ENCODE results near the gene ART5.
A peak's percentile ranks its signal among the peaks of the same experiment; 100 is the strongest.

ART5 gene

GRCh38 chr11:3662856-3663255 lies 21.1 kb upstream of the ART5 start:
- TF ChIP-seq TEAD4 (IDR thresholded peaks at IDR 0.05), result no peak
- TF ChIP-seq, protein P1, sequence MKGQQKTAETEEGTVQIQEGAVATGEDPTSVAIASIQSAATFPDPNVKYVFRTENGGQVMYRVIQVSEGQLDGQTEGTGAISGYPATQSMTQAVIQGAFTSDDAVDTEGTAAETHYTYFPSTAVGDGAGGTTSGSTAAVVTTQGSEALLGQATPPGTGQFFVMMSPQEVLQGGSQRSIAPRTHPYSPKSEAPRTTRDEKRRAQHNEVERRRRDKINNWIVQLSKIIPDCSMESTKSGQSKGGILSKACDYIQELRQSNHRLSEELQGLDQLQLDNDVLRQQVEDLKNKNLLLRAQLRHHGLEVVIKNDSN (IDR thresholded peaks at IDR 0.05), result no peak
- no peak for TF ChIP-seq FOXM1 (IDR thresholded peaks at IDR 0.05; ENCODE audit: borderline replicate concordance, low read depth)
- TF ChIP-seq TAF1 (IDR thresholded peaks at IDR 0.05; ENCODE audit: low read depth), result no peak
- TF ChIP-seq RAD21 (IDR thresholded peaks at IDR 0.05; ENCODE audit: low read depth), result no peak
- no peak for TF ChIP-seq CREB1 (IDR thresholded peaks at IDR 0.05; ENCODE audit: low read depth)
- no peak for TF ChIP-seq ZBTB7A (IDR thresholded peaks at IDR 0.05; ENCODE audit: low read depth)
- TF ChIP-seq YY1 (IDR thresholded peaks at IDR 0.05; ENCODE audit: low read depth), result no peak

DNA sequence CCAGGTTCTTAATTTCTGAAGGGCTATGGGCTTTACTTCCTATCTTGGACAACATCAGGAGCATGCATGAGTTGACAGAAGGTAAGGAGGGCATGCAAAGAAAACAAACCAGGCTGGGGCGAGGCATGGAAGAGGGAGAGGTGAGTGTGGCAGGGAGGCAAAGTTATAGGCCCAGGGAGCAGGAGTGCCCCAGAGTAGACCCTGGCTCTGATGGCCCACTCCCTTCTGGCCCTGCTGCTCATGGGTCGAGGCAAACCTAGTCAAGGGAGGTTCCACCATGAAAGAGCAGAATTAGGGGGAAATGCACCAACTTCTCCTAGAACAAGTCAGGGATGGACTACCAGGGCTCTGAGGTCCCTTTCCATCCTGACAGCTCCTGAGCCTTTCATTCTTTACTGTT lies 19.2 kb upstream of the ART5 start:
- no peak for TF ChIP-seq TAF1 (IDR thresholded peaks at IDR 0.05; ENCODE audit: low read depth)
- TF ChIP-seq, protein P1 (IDR thresholded peaks at IDR 0.05), result no peak
- TF ChIP-seq CEBPB (IDR thresholded peaks at IDR 0.05), result no peak
- TF ChIP-seq FOXM1 (IDR thresholded peaks at IDR 0.05; ENCODE audit: borderline replicate concordance, low read depth), result no peak
- TF ChIP-seq YY1 (IDR thresholded peaks at IDR 0.05; ENCODE audit: low read depth), result no peak
- TF ChIP-seq TEAD4 (IDR thresholded peaks at IDR 0.05), result no peak
- TF ChIP-seq TCF12 (IDR thresholded peaks at IDR 0.05; ENCODE audit: low read depth), result no peak
- no peak for TF ChIP-seq RAD21 (IDR thresholded peaks at IDR 0.05; ENCODE audit: low read depth)
- no peak for TF ChIP-seq MAX (IDR thresholded peaks at IDR 0.05)
- no peak for TF ChIP-seq EGR1 (IDR thresholded peaks at IDR 0.05)
- no peak for TF ChIP-seq CREB1 (IDR thresholded peaks at IDR 0.05; ENCODE audit: low read depth)

GRCh38 chr11:3659595-3660515 lies 18.1 kb upstream of the ART5 start:
- no peak for TF ChIP-seq FOXM1 (IDR thresholded peaks at IDR 0.05; ENCODE audit: borderline replicate concordance, low read depth)
- TF ChIP-seq NFIC (IDR thresholded peaks at IDR 0.05), result peak; percentile 41; the same call in 1 of the 2 replicates

GRCh38 chr11:3658252-3658651 lies 16.5 kb upstream of the ART5 start:
- no peak for TF ChIP-seq RAD21 (IDR thresholded peaks at IDR 0.05; ENCODE audit: low read depth)
- TF ChIP-seq CREB1 (IDR thresholded peaks at IDR 0.05; ENCODE audit: low read depth), result no peak
- TF ChIP-seq TAF1 (IDR thresholded peaks at IDR 0.05; ENCODE audit: low read depth), result no peak
- no peak for TF ChIP-seq TCF12 (IDR thresholded peaks at IDR 0.05; ENCODE audit: low read depth)
- no peak for TF ChIP-seq TEAD4 (IDR thresholded peaks at IDR 0.05)
- TF ChIP-seq CEBPB (IDR thresholded peaks at IDR 0.05), result no peak
- no peak for TF ChIP-seq EGR1 (IDR thresholded peaks at IDR 0.05)
- TF ChIP-seq ZBTB7A (IDR thresholded peaks at IDR 0.05; ENCODE audit: low read depth), result no peak
- TF ChIP-seq, protein P2, sequence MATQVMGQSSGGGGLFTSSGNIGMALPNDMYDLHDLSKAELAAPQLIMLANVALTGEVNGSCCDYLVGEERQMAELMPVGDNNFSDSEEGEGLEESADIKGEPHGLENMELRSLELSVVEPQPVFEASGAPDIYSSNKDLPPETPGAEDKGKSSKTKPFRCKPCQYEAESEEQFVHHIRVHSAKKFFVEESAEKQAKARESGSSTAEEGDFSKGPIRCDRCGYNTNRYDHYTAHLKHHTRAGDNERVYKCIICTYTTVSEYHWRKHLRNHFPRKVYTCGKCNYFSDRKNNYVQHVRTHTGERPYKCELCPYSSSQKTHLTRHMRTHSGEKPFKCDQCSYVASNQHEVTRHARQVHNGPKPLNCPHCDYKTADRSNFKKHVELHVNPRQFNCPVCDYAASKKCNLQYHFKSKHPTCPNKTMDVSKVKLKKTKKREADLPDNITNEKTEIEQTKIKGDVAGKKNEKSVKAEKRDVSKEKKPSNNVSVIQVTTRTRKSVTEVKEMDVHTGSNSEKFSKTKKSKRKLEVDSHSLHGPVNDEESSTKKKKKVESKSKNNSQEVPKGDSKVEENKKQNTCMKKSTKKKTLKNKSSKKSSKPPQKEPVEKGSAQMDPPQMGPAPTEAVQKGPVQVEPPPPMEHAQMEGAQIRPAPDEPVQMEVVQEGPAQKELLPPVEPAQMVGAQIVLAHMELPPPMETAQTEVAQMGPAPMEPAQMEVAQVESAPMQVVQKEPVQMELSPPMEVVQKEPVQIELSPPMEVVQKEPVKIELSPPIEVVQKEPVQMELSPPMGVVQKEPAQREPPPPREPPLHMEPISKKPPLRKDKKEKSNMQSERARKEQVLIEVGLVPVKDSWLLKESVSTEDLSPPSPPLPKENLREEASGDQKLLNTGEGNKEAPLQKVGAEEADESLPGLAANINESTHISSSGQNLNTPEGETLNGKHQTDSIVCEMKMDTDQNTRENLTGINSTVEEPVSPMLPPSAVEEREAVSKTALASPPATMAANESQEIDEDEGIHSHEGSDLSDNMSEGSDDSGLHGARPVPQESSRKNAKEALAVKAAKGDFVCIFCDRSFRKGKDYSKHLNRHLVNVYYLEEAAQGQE (IDR thresholded peaks at IDR 0.05; ENCODE audit: low read depth), result no peak
- TF ChIP-seq, protein P1 (IDR thresholded peaks at IDR 0.05), result no peak
- no peak for TF ChIP-seq YY1 (IDR thresholded peaks at IDR 0.05; ENCODE audit: low read depth)
- TF ChIP-seq NFIC (IDR thresholded peaks at IDR 0.05), result no peak
- TF ChIP-seq EP300 (IDR thresholded peaks at IDR 0.05; ENCODE audit: borderline replicate concordance), result no peak
- no peak for TF ChIP-seq FOXM1 (IDR thresholded peaks at IDR 0.05; ENCODE audit: borderline replicate concordance, low read depth)
- TF ChIP-seq MAX (IDR thresholded peaks at IDR 0.05), result no peak

GRCh38 chr11:3655547-3655946 lies 13.8 kb upstream of the ART5 start:
- TF ChIP-seq EGR1 (IDR thresholded peaks at IDR 0.05) (no peak), TAF1 (IDR thresholded peaks at IDR 0.05; ENCODE audit: low read depth) (no peak), FOXM1 (IDR thresholded peaks at IDR 0.05; ENCODE audit: borderline replicate concordance, low read depth) (no peak)
- TF ChIP-seq, protein P2 (IDR thresholded peaks at IDR 0.05; ENCODE audit: low read depth), result no peak
- TF ChIP-seq, protein P1 (IDR thresholded peaks at IDR 0.05), result peak; percentile 87

Data from Ishikawa (cell line).